HepG2 (cell line): ENCODE results near the gene DEFB108B. TPM values are rescaled to one million over a fixed set of nuclear protein-coding genes. Genes with fewer than 3 reads are reported as not detected.

Experiments
- CC2D1A ChIP-seq: sonication (generic); formaldehyde crosslinking; IDR thresholded peaks from 2 replicates; pipeline ENCODE4 v1.8.1; 2023; ENCODE audit warnings: mild to moderate bottlenecking, missing genetic modification reagents
- CHD4 ChIP-seq: fragments of 200-600 bp; sonication (generic); IDR thresholded peaks from 2 replicates; pipeline ENCODE4 v1.7.0; 2017; ENCODE audit warnings: mild to moderate bottlenecking, low read length, borderline replicate concordance
- CREB1 ChIP-seq, 2 experiments: fragments of 450-650 bp in 1 of 2; IDR thresholded peaks; 2 replicates each; pipeline ENCODE4 v1.6.1; 2016 to 2017; ENCODE audit warnings: control low read depth in 1 of 2, mild to moderate bottlenecking in 1 of 2, missing compliant biosample characterization in 1 of 2, missing genetic modification characterization in 1 of 2
- IKZF1 ChIP-seq: fragments of 450-650 bp; IDR thresholded peaks from 2 replicates; pipeline ENCODE4 v1.7.1; 2016
- IRF2 ChIP-seq: IDR thresholded peaks from 2 replicates; pipeline ENCODE4 v1.6.1; 2018; ENCODE audit warnings: missing genetic modification reagents, missing compliant biosample characterization
- NCOA2 ChIP-seq: sonication (generic); formaldehyde crosslinking; IDR thresholded peaks from 2 replicates; pipeline ENCODE4 v1.8.0; 2022; ENCODE audit warnings: inconsistent platforms
- RBM22 ChIP-seq: fragments of 200-400 bp; formaldehyde crosslinking; optimal IDR thresholded peaks from 2 replicates; pipeline ENCODE3; 2017; ENCODE audit warnings: mild to moderate bottlenecking, low read length, moderate library complexity
- SOX13 ChIP-seq, 3 experiments: fragments of 450-650 bp in 1 of 3; sonication (generic) in 1 of 3; formaldehyde crosslinking in 1 of 3; IDR thresholded peaks in 2 of 3; conservative IDR thresholded peaks in 1 of 3; 2 replicates each; pipeline versions ENCODE4 v1.5.0 to v1.6.1; 2016 to 2020; ENCODE audit warnings: antibody characterized with exemption in 1 of 3, mild to moderate bottlenecking in 1 of 3, missing compliant biosample characterization in 1 of 3, missing genetic modification reagents in 1 of 3, moderate library complexity in 1 of 3
- THAP11 ChIP-seq: IDR thresholded peaks from 2 replicates; pipeline ENCODE4 v1.6.1; 2016; ENCODE audit warnings: missing biosample characterization, missing genetic modification reagents
- YY1 ChIP-seq: IDR thresholded peaks from 2 replicates; pipeline ENCODE4 v1.6.1; 2011; ENCODE audit warnings: low read length, low read depth, moderate library complexity, mild to moderate bottlenecking; ENCODE audit not compliant: insufficient read depth, insufficient replicate concordance
- ZFY ChIP-seq: sonication (generic); formaldehyde crosslinking; IDR thresholded peaks from 2 replicates; pipeline ENCODE4 v1.4.0; 2020; ENCODE audit warnings: missing genetic modification reagents
- ZNF235 ChIP-seq: sonication (generic); formaldehyde crosslinking; IDR thresholded peaks from 2 replicates; pipeline ENCODE4 v1.8.1; 2023; ENCODE audit warnings: mild to moderate bottlenecking, missing genetic modification reagents, borderline replicate concordance
- ZNF549 ChIP-seq: sonication (generic); formaldehyde crosslinking; IDR thresholded peaks from 2 replicates; pipeline ENCODE4 v1.5.0; 2020; ENCODE audit warnings: missing genetic modification reagents
- ZNF850 ChIP-seq: sonication (generic); formaldehyde crosslinking; conservative IDR thresholded peaks from 2 replicates; pipeline ENCODE4 v1.9.0; 2021; ENCODE audit warnings: mild to moderate bottlenecking, missing genetic modification reagents
- polyA plus RNA-seq, 8 experiments: library from polyadenylated mRNA; depleted of rRNA in 3 of 8; stranded (reverse) in 7 of 8; unstranded in 1 of 8; fragments of >200 nt; fragmentation: Illumina TruSeq in 4 of 8; extraction: Trizol in 4 of 8; gene quantifications; 2 replicates each; pipeline versions ENCODE4 v1.2.1 to v1.2.3, GENCODE V29; 2011 to 2016; ENCODE audit warnings: low read depth in 4 of 8, missing spikeins in 1 of 8, mixed read lengths in 1 of 8; ENCODE audit not compliant: insufficient read depth in 1 of 8
- total RNA-seq, 5 experiments: library from RNA; depleted of rRNA; stranded (reverse); fragments of >200 nt; fragmentation: Illumina TruSeq; extraction: Trizol; gene quantifications; 2 replicates each; pipeline ENCODE4 v1.2.3, GENCODE V29; 2016; ENCODE audit warnings: low read depth in 1 of 5
- TF ChIP-seq, protein P1 (sequence below): sonication (generic); formaldehyde crosslinking; IDR thresholded peaks from 2 replicates; pipeline ENCODE4 v1.5.0; 2020; ENCODE audit warnings: missing genetic modification reagents
- TF ChIP-seq, protein P2 (sequence below): sonication (generic); formaldehyde crosslinking; IDR thresholded peaks from 2 replicates; pipeline ENCODE4 v1.4.0; 2020; ENCODE audit warnings: mild to moderate bottlenecking, missing genetic modification reagents
- TF ChIP-seq, protein P3 (sequence below): sonication (generic); formaldehyde crosslinking; IDR thresholded peaks from 2 replicates; pipeline ENCODE4 v1.8.0; 2022; ENCODE audit warnings: mild to moderate bottlenecking, missing genetic modification reagents, moderate library complexity
- TF ChIP-seq, protein P4 (sequence below): sonication (generic); formaldehyde crosslinking; IDR thresholded peaks from 2 replicates; pipeline ENCODE4 v1.4.0; 2020; ENCODE audit warnings: mild to moderate bottlenecking, missing genetic modification reagents
- TF ChIP-seq, protein P5 (sequence below): sonication (generic); formaldehyde crosslinking; IDR thresholded peaks from 2 replicates; pipeline ENCODE4 v1.5.1; 2020; ENCODE audit warnings: mild to moderate bottlenecking, missing genetic modification reagents, moderate library complexity

DEFB108B gene
- total and polyA plus RNA-seq, 2 of the 13 experiments (the other 11 are each of a cell fraction or from before 2014, with no cell fraction given): not detected

DNA sequence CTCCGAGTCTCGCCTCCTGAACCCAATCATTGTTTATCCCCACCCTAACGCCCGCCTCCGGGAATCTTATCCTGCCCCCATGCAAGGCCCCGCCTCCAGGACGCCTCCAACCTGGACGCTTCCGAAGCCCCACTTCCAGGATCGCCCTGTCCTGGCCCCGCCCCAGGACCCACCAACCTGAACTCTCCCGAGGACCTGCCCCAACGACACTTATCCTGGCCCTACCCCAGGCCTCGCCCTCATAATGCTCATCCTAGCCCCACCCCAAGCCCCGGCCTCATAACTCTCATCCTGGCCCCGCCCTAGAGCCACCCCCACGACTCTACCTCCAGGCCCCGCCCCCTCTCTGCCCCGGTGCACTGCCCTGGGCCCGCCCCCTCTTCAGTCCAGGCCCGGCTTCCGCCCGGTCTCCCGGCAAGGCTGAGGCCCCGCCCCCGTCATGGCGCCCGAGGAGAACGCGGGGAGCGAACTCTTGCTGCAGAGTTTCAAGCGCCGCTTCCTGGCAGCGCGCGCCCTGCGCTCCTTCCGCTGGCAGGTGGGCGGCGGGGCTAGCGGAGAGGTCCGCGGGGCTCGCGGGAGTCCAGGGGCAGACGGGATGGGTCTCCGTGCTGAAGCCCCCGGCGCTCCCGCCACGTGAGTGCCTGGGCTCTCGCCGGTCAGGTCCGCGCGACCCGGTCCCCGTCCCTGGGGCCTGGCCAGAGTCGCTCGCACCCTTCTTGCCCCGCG is 45.7 kb upstream of the DEFB108B start (continued):
- TF ChIP-seq CREB1 (IDR thresholded peaks at IDR 0.05): no peak
- no peak for TF ChIP-seq CREB1 (CRISPR knock-in tag; IDR thresholded peaks at IDR 0.05)
- peak; percentile 81 for TF ChIP-seq YY1
- TF ChIP-seq CHD4: no peak
- TF ChIP-seq, protein P1, sequence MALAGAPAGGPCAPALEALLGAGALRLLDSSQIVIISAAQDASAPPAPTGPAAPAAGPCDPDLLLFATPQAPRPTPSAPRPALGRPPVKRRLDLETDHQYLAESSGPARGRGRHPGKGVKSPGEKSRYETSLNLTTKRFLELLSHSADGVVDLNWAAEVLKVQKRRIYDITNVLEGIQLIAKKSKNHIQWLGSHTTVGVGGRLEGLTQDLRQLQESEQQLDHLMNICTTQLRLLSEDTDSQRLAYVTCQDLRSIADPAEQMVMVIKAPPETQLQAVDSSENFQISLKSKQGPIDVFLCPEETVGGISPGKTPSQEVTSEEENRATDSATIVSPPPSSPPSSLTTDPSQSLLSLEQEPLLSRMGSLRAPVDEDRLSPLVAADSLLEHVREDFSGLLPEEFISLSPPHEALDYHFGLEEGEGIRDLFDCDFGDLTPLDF (CRISPR knock-in tag): no peak
- TF ChIP-seq, protein P2, sequence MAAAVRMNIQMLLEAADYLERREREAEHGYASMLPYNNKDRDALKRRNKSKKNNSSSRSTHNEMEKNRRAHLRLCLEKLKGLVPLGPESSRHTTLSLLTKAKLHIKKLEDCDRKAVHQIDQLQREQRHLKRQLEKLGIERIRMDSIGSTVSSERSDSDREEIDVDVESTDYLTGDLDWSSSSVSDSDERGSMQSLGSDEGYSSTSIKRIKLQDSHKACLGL (CRISPR knock-in tag): peak; percentile 62; the same call in 1 of the 2 replicates
- no peak for TF ChIP-seq ZNF850 (CRISPR knock-in tag)
- no peak for TF ChIP-seq THAP11
- no peak for TF ChIP-seq CC2D1A (CRISPR knock-in tag)
- TF ChIP-seq ZNF549 (CRISPR knock-in tag): no peak
- TF ChIP-seq, protein P3, sequence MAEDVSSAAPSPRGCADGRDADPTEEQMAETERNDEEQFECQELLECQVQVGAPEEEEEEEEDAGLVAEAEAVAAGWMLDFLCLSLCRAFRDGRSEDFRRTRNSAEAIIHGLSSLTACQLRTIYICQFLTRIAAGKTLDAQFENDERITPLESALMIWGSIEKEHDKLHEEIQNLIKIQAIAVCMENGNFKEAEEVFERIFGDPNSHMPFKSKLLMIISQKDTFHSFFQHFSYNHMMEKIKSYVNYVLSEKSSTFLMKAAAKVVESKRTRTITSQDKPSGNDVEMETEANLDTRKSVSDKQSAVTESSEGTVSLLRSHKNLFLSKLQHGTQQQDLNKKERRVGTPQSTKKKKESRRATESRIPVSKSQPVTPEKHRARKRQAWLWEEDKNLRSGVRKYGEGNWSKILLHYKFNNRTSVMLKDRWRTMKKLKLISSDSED (CRISPR knock-in tag): no peak
- no peak for TF ChIP-seq NCOA2 (CRISPR knock-in tag)
- TF ChIP-seq IRF2 (CRISPR knock-in tag): no peak
- TF ChIP-seq, protein P4, sequence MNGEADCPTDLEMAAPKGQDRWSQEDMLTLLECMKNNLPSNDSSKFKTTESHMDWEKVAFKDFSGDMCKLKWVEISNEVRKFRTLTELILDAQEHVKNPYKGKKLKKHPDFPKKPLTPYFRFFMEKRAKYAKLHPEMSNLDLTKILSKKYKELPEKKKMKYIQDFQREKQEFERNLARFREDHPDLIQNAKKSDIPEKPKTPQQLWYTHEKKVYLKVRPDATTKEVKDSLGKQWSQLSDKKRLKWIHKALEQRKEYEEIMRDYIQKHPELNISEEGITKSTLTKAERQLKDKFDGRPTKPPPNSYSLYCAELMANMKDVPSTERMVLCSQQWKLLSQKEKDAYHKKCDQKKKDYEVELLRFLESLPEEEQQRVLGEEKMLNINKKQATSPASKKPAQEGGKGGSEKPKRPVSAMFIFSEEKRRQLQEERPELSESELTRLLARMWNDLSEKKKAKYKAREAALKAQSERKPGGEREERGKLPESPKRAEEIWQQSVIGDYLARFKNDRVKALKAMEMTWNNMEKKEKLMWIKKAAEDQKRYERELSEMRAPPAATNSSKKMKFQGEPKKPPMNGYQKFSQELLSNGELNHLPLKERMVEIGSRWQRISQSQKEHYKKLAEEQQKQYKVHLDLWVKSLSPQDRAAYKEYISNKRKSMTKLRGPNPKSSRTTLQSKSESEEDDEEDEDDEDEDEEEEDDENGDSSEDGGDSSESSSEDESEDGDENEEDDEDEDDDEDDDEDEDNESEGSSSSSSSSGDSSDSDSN (CRISPR knock-in tag): 0 out of 2 replicates have a peak, but pooled peaks have one; percentile 29
- TF ChIP-seq SOX13 (IDR thresholded peaks at IDR 0.05): no peak
- no peak for TF ChIP-seq SOX13 (CRISPR knock-in tag; conservative IDR thresholded peaks at IDR 0.05 in 1 of 2, IDR thresholded peaks at IDR 0.05 in 1 of 2)
- TF ChIP-seq RBM22: no peak
- no peak for TF ChIP-seq IKZF1
- TF ChIP-seq ZNF235 (CRISPR knock-in tag): no peak
- TF ChIP-seq, protein P5, sequence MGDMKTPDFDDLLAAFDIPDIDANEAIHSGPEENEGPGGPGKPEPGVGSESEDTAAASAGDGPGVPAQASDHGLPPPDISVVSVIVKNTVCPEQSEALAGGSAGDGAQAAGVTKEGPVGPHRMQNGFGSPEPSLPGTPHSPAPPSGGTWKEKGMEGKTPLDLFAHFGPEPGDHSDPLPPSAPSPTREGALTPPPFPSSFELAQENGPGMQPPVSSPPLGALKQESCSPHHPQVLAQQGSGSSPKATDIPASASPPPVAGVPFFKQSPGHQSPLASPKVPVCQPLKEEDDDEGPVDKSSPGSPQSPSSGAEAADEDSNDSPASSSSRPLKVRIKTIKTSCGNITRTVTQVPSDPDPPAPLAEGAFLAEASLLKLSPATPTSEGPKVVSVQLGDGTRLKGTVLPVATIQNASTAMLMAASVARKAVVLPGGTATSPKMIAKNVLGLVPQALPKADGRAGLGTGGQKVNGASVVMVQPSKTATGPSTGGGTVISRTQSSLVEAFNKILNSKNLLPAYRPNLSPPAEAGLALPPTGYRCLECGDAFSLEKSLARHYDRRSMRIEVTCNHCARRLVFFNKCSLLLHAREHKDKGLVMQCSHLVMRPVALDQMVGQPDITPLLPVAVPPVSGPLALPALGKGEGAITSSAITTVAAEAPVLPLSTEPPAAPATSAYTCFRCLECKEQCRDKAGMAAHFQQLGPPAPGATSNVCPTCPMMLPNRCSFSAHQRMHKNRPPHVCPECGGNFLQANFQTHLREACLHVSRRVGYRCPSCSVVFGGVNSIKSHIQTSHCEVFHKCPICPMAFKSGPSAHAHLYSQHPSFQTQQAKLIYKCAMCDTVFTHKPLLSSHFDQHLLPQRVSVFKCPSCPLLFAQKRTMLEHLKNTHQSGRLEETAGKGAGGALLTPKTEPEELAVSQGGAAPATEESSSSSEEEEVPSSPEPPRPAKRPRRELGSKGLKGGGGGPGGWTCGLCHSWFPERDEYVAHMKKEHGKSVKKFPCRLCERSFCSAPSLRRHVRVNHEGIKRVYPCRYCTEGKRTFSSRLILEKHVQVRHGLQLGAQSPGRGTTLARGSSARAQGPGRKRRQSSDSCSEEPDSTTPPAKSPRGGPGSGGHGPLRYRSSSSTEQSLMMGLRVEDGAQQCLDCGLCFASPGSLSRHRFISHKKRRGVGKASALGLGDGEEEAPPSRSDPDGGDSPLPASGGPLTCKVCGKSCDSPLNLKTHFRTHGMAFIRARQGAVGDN (CRISPR knock-in tag): peak; percentile 37
- TF ChIP-seq ZFY: peak; percentile 49; the same call in 1 of the 2 replicates
